OCI-LY1 (cell line): ENCODE measurements around the gene CREB5.

Source experiments
- CTCF ChIP-seq: fragments of 200-600 bp; sonication (generic), shearing (Covaris generic); IDR thresholded peaks from 2 replicates; pipeline ENCODE4 v1.5.1; 2017; ENCODE audit warnings: mild to moderate bottlenecking, antibody characterized with exemption, low read length, moderate library complexity, mixed read lengths
- EZH2 ChIP-seq: fragments of 200-600 bp; sonication (generic), shearing (Covaris generic); IDR thresholded peaks from 2 replicates; pipeline ENCODE4 v1.8.0; 2017; ENCODE audit warnings: borderline replicate concordance, mixed run types, mild to moderate bottlenecking, antibody characterized with exemption, low read length, moderate library complexity, mixed read lengths

- no peak for TF ChIP-seq CTCF
- no peak for TF ChIP-seq EZH2
Measured at GRCh38 chr7:28433699-28434219, 21.4 kb downstream of the CREB5 start.
